HG02610 (cell line): ENCODE measurements around the gene WDFY1.

Source experiments
- ATAC-seq: cut with Tn5 transposase; IDR thresholded peaks from one replicate; pipeline ENCODE4 v1.9.1; 2021; ENCODE audit warnings: mild to moderate bottlenecking, moderate library complexity; ENCODE audit not compliant: unreplicated experiment

WDFY1 gene

DNA sequence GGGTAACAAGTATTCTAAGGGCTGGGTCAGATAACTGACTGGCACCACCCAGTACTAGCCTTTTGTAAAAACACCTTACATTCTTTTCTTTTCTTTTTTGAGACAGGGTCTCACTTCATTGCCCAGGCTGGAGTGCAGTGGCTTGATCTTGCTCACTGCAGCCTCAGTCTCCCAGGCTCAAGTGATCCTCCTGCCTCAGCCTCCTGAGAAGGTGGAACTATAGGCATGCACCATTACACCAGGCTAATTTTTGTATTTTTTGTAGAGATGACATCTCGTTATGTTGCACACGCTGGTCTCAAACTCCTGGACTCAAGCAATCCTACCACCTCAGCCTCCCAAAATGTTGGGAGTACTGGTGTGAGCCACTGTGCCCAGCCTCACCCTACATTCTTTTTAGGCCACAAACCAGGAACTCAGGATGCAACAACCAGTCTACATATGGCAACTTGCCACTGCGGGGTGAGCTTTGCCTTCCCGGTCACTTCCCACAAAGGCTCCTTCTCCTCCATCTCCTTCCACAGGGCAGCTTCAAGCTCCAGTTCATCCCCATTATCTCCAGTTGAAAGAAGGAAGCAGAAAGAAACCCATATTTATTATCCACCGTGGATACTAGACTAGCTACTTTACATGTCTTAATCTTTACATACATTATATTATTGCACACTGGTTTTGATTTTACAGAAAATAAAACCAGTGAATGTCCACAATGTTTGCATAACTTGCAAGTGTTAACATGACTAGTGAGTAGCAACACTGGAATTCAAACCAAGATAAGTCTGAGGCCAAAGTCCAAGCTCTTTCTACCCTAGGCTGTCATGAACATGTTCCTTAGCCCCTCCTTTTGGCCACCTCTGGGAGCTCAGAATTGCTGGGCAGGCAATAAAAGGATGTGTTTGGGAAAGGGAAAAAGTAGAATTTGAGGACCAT, 84.1 kb downstream of the WDFY1 start:
- ATAC-seq = no peak

GRCh38 chr2:223859070-223859469, 86.1 kb downstream of the WDFY1 start:
- no peak for ATAC-seq

DNA sequence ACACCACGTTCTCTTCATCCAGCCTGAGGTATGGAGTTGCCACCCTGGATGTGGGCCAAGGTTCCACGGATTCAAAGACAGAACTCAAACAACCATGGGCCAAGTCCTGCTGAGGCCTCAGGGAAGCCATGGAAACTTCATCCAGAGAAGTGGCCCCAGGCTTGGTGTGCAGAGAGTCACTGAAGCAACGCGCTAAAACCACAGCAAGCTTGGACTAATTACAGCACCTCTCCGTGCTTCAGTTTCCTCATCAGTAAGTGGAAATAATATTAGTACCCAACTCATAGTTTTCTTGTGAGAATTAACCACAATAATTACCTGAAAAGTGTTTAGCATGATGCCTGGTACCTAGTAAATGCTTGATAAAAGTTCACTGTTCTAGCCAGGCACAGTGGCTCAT, 88.6 kb downstream of the WDFY1 start:
- ATAC-seq = peak; percentile 38

- no peak for ATAC-seq
Measured at GRCh38 chr2:223856021-223856420, 89.1 kb downstream of the WDFY1 start.

DNA sequence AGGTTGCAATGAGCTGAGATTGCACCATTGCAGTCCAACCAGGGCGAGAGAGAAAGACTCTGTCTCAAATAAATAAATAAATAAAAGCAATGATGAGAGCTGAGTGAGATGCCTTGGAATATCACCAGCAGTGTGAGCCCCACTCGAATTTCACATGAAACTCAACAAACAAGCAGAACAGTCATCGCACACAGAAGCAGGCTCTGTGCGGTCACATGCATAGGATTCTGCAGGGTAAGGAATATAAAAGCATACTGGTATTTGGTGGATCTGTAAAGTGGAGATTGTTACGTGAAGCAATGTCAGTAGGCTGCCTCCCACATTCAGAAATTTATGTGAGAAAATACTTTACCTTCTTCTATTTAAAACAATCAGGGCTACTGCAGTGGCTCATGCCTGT, 89.7 kb downstream of the WDFY1 start:
- ATAC-seq = no peak

GRCh38 chr2:223854741-223855140, 90.4 kb downstream of the WDFY1 start:
- peak; percentile 74 for ATAC-seq

DNA sequence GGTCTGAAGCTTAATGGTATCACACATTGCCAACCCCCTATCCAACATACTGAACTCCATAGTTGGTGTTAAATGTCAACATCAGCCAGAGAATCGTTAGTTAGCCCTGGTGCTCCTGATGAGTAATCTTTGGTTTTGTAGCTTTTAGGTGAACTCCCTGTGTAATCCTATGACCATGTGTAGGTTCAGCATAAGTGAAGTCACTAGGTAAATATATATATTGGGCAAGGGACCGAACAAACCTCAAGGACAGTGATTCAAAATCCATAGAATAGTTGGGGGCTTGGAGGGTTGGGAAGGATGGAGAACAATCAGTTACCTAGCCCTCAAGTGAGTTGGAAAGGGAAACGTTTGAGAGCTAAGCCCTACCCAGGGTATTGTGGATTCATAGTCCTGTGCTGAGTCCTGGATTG, 91.7 kb downstream of the WDFY1 start:
- ATAC-seq = peak; percentile 44

DNA sequence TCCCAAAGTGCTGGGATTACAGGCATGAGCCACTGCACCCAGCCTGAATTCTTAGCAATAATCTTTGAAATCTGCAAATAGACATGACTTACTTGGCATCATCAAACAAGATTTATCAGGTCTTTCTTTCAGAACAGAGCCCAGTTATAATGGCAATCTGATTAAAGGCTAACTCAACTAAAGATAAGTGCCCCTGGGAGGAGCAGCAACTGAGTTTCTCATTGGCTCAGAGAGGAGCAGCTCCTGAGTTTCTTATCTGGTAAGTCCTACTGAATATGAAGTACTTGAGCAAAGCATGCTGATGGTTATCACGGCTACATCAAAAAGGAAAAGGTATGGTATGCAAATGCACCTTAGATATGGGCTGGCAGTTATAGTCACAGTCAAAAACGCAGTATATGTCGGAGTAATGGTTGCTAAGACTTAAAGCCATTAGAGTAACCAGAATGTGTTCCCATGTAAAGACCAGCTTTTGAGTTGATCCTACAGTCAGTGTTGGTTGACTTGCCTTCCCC, 92.8 kb downstream of the WDFY1 start:
- ATAC-seq = no peak

- ATAC-seq = no peak
Measured at GRCh38 chr2:223847410-223847809, 97.7 kb downstream of the WDFY1 start.

- ATAC-seq = no peak
Measured at GRCh38 chr2:223846515-223846914, 98.6 kb downstream of the WDFY1 start.

GRCh38 chr2:223841436-223842190, 103.5 kb downstream of the WDFY1 start:
- ATAC-seq = no peak

DNA sequence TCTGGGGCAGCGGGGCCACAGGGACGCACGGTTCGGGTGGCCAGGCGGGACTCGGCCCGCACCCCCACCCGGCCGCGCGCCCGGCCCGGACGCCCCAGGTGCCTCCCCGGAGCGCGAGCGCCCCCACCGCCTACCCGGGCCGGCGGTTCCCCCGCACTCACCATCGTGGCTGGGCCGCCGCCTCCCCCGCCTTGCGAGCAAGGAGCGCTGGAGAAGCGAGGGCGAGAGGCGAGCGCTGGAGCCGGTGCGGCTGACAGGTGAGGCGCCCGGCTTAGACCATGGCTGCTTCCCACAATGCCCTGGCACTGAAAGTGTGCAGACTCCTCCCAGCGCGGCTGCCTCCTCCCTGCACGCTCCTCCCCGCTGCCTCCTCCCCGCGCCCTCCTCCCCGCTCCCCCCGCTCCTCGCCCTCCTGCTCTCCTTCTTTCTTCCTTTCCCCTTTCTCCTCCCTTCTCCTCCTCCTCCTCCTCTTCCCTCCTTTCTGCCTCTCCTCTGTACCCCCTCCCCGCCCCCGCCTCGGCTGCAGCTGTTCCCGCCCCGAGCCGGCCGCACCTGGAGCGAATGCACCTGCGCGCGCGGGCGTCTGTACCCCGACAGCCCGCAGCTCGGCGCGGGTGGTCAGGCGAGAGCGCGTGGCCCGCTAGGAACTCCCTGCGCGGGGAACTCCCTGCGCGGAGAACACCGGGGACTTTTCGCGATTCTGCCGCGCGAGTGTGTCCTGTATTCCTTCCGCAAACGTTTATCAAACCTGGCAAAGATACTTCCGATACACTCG, 107.7 kb downstream of the WDFY1 start, which contains the start of gene AP1S3:
Gene AP1S3, minus strand, starts transcription at position 296 of the 775 bp plus-strand sequence. Its CDS starts 132 bp downstream, at position 164.
- ATAC-seq = peak; percentile 82

- peak; percentile 49 for ATAC-seq
Measured at GRCh38 chr2:223835701-223836532, 109.2 kb downstream of the WDFY1 start.

DNA sequence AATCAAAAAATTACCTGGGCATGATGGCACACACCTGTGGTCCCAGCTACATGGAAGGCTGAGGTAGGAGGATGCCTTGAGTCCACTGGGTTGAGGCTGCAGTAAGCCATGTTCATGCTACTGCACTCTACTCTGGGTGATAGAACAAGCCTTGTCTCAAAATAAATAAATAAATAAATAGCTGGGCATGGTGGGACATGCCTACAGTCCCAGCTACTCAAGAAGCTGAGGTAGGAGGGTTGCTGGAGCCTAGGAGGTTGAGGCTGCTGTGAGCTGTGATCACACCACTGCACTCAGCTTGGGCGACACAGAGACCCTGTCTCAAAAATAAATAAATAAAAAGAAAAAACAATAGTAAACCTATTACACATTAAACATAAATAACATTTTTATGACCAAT, 110.7 kb downstream of the WDFY1 start:
- no peak for ATAC-seq

GRCh38 chr2:223832241-223832903, 112.8 kb downstream of the WDFY1 start:
- no peak for ATAC-seq

DNA sequence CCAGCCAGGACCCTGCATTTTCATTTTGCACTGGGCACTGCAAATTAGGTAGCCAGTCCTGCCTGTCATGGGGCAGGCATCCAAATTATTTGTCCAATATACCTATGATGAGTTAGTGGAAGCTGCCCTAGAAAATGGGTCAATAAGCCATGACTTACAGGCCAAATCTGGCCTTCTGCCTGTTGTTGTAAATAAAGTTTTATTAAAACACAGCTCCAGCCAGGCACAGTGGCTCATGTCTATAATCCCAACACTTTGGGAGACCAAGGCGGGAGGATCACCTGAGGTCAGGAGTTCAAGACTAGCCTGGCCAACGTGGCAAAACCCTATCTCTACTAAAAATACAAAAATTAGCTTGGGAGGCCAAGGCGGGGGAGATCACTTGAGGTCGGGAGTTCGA, 116.0 kb downstream of the WDFY1 start:
- no peak for ATAC-seq

DNA sequence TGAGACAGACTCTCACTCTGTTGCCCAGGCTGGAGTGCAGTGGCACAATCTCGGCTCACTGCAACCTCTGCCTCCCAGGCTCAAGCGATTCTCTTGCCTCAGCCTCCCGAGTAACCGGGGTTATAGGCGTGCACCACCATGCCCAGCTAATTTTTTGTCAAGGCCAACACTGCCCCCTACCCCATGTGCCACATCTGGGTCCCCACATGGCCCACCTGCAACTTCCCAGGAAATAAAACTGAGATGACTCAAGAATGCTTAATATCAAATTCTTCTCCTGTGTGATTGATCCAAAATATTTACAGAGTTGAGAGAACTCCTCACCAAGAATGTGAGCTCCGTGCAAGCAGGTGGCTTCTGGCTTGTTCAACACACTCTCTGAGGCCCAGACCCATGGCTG, 116.8 kb downstream of the WDFY1 start:
- no peak for ATAC-seq

DNA sequence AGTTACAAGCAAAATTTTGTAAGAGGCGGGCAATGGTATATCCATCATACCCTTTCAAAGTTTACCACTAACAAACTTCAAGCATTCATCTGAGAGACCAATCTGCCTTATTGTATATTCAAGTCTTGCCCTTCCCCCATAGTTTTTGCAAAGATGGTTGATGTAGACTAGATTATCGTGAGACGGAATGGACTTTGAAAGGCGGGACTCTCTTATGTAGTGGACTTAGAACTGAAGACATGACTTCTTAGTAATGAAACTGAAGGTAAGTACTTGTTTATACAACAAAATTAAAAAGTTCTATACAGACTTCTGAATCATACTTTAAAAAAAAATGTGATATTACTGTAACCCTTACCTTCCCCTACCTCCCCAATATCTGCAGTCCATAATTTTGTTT, 118.1 kb downstream of the WDFY1 start:
- no peak for ATAC-seq
